ENCODE results near the gene GALNT12.

GALNT12 gene

DNA sequence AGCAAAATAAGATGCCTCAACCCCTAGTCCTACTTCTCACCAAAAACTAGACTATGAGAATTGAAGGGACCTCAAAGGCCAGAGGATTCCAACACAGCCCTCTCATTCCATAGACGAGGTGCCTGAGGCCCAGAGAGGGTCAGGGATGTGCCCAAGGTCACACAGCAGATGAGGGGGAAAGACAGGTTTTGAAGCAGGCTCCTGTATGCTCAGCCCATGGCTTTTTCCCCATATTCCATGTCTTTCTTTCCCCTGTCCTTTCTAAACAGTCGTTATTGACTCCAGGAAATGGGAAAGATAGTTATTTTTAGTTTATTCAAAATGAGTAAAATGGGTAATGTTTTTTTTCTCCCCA lies 75.1 kb downstream of the GALNT12 start:
- no peak for DNase-seq

DNA sequence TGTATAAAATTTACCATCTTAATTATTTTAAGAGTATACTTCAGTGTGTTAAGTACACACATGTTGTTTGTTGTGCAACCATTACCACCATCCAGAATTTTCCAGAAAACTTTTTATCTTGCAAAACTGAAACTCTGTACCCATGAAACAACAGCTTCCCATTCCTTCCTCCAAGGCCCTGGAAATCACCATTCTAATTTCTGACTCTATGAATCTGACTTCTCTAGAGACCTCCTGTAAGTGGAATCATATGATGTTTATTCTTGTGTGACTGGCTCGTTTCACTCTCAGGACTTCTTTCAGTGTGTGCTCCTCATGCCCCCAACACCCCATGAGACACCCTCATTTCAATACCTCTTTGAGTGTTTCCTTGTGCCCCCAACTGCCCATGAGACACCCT lies 75.8 kb downstream of the GALNT12 start:
- DNase-seq = no peak

DNA sequence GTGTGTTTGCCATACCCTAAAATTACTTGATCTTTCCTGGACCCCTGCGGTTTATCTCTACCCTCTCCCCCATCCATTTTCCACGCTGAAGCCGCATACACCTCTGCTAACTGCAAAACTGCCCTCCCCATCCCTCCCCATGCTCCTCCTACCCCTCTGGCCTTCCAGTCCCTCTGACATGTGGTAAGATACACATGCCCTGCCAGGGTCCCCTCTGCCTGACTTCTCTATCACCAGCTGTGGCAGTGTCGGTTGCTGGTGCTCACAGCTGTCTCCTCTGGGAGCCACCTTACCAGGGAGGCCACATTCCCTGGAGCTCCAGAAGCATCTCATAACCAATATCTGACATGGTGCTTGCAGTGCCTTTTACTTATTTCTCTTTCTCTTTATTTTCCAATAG lies 77.4 kb downstream of the GALNT12 start:
- DNase-seq = no peak

DNA sequence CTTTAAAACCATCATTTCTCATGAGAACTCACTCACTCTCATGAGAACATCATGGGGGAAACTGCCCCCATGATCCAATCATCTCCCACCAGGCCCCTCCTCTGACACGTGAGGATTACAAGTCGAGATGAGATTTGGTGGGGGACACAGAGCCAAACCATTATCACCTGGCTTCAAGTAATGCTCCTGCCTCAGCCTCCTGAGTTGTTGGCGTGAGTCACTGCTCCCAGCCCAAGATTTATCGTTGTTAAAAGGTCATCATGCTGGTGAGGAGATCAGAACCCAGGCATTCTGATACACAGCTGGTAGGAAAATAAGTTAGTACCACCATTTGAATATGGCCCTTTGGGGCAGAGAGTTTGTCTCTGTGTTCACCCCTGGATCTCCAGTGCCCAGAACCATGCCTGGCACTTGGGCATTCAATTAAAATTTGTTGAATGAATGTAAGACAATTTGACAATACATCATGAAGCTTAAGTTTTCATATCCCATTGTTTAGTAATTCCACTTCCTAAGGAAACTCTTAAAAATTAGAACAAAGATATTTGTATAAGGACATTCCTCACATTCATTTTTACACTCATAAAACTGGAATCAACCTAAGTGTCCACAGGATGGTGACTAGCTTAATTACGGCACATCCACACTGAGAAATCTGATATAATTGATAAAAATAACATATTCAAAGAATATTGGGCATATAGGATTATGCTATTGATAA lies 78.3 kb downstream of the GALNT12 start:
- no peak for DNase-seq

DNA sequence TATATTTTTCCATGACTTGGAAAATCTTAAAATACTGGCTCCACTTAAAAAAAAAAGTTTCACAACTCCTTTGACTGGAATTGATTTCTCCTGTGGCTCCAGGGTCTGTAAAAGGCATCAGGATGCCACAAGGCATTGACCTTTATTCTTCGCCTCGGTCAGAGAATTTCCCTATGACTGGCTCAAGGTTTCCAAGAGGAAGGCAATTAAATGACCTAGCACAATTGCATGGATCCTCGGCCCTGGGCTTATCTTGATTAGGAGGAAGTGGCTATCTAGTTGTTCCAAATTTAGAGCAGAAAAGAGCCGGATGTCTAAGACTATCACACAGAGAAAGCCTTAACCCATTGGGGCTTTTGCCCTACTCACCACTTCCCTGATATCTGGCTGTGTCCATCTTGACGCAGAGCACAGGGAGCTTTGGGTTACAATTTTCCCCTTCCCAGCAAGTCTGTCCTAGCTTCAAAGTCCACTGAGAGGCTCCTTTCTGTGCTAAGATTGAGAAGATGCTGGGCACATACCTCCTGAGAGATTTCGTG lies 79.3 kb downstream of the GALNT12 start:
- DNase-seq = no peak

DNA sequence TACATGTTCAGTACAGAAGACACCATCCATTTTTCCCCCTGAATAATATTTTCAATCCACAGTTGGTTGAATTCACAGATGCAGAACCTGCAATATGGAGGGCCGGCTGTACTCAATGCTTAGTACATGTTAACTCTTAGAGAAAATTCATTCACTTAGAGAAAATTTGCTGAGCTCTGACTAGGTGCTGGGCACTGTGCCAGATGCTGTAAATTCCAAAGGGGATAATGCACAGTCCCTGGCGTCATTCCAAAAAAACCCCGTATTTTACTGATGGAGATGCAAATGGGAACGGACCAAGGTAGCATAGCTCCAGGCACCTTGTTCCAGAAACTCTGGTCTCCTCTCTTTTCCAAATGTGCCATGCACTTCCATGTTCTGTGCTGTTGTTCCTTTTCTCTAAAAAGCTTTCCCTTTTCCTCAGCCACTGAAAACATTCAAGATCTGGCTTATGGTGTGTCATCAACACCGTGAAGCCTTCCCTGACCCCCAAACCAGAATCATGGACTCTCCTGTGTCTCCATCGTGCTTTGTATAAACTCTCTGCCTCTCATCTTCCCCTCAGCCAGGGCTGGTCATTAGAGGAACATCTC lies 80.5 kb downstream of the GALNT12 start:
- no peak for DNase-seq

DNA sequence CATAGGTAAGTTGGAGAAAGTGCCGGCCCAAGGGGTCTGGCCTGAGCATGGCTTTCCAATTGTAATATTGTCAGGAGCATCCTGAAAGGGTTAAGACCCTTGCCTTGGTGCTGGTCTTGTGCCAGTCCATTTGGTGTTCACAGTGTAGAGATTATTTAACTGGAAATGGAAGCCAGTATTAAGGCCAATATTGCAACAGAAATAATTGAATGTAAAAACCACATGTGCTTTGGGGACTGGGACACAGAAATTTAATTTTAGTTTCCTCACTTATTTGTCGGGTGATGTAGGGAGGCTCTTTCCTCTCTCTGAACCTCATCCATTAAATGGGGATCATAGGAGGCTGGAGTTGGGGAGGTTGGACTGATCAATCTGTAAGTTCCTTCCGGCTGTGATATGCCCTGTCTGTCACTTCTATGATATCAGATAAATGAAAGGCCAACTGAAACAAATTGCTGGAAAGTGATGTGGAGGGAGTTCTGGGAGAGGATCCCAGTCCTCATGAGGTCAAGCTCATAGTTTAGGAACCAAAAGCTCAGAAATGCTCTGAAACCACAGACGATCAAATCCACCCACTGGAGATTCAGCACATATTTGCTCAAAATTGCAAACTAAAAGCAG lies 81.4 kb downstream of the GALNT12 start:
- no peak for DNase-seq

DNA sequence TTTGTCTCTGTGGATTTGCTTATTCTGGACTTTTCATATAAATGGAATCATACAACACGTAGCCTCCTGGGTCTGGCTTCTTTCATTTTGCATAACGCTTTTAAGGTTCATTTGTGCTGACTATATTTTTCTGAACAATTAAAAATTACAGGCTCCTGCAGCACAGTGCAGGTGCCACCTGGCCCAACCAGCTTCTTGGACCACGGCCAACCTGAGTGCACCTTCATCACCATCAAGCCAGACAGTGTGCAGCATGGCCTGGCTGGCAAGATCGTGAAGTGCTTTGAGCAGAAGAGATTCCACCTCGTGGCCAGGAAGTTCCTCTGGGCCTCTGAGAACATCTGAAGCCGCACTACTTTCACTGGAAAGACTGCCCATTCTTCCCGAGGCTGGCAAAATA lies 82.8 kb downstream of the GALNT12 start:
- DNase-seq = no peak

DNA sequence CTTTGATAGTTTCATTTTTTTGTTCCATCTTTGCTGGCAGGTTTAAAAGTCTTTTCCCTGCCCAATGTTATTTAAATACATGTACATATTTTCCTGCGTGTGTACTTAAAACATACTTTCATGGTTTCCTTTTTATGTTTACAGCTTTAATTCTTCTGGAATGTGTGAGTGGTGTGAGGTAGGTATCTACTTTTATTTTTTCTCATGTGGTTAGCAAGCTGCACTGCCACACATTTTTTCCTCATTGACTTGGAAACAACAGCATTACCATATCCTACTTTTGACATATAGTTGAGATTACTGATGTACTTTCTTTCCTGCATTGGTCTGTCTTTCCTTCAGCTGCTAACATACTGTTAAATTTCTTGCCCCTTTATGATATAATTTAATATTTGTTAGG lies 84.8 kb downstream of the GALNT12 start:
- DNase-seq = no peak

DNA sequence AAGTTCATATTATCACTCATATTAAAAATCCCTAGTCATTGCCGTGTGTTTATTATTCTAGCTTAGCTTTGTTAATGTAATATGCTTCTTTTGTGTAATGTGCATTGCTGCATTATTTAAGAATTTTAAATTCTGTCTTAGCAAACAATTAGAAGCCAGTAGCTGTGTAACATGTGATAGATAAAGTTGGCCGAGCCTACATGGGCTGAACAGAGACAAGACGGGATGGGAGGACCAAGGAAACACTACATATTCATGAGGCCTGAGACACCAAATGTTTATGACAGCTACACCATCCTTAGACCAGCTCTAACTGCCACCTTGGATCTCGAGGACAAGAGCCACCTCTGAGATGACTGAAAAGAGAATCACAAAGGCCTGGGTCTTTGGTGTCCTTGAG lies 85.2 kb downstream of the GALNT12 start:
- DNase-seq = no peak

DNA sequence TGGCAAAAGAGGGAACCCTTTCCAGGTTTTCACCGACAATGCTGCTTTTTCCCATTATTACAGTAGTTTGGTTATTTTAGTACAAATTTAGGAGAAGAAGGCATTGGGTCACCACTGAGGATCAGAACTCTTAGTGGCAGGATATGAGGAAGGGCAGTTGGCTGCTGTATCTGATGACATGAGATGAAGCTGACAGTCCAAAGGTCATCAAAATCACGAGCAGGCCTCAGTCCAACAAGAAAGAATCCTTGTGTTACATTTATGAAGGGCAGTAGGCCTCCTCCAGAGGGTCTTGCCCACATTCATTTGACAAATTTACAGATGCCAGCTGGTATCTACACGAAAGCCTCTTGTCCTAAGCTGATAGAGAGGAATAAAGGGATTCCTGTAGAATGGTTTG lies 86.7 kb downstream of the GALNT12 start:
- no peak for DNase-seq

DNA sequence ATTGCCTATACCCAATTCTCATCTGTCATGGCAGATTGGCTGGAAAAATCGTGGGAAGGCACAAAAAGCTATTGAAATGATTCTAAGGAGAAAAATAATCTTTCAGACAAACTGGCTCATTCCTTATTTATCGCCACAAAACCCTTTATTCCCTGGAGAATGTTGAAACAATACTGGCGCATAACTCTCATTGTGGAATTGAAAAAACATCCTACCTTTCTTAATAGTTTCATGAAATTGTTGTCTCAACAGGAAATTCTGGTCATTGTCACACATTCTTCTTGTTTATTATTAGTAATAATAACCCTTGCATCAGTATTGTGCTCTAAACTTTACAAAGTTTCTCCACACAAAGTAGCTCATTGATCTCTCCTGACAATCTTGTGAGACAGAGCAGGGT lies 87.3 kb downstream of the GALNT12 start:
- DNase-seq = no peak

DNA sequence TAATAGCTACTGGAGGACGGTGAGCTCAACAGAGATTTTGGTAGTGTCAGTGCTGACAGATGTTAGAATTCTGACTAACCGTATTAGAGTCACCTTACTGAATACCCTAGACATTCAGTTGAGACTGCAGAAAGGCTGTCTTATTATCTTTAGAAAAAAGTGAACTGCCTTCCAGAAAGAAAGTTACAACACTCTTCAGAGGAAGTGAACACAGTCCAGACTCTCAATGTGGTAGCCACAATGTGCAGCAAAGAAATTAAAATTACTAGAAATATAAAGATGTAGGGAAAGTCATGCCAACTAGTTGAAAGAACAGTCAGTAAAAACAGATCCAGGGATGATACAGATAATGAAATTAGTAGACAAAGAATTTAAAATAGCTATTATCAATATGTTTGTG lies 89.2 kb downstream of the GALNT12 start:
- DNase-seq = no peak

DNA sequence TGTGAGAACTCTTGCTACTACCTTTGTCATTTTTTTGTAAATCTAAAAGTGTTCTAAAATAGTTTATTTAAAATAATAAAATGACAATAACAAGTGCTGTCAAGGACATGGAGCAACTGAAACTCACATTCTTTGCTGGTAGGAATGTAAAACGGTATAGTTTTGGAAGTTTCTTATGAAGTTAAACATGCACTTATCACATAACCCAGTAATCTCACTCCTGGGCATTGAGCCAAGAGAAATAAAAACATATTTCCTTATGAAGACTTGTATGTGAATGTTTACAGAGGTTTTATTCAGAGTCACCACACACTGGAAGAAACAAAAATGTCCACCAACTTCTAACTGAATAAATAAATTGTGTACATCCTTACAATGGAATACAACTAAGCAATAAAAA lies 90.3 kb downstream of the GALNT12 start:
- no peak for DNase-seq

DNA sequence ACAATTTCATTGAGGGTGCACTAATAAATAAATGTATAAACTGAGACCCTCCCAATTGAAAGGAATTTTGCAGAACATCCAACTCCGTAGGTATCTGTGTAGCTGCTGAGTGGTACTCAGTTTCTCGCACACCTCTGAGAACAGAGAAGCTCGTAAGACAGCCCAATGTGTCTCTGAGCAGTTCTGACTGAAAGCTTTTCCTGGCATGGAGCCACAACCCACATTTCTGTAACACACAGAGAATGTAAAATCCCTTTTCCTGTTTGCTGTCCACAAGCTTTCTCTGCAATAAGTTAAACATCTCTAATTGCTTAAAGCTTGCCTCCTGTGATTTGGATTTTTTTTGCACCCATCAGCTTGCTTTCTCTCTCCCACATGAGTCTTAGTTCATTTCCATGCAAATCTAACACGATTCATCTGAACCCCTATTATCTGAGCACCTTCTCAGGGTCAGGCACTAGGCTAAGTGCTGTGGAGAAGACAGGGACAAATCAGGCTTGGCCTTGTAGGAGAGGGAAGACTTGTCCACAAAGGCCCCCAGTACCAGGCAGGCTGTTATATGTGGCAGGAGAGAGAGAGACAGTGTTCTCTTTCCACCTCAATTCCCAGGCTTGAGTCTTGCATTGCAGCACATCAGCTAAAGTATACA lies 92.1 kb downstream of the GALNT12 start:
- peak; percentile 5 for DNase-seq

Measured in stimulated activated CD4-positive, alpha-beta T cell treated with anti-CD3 and anti-CD28 coated beads, Interleukin-15, amount 100 ng/mL, for 24 hours (primary cell).